HG03045 (cell line): ENCODE results near the gene FER.
"Not testable (repeated sequence)": the region's sequence is repeated elsewhere in the genome, so short reads cannot be mapped to it uniquely, and the experiment has no call there.

Experiments
- ATAC-seq: cut with Tn5 transposase; IDR thresholded peaks from one replicate; pipeline ENCODE4 v1.9.1; 2021; ENCODE audit warnings: mild to moderate bottlenecking, moderate library complexity; ENCODE audit not compliant: unreplicated experiment

FER gene

DNA sequence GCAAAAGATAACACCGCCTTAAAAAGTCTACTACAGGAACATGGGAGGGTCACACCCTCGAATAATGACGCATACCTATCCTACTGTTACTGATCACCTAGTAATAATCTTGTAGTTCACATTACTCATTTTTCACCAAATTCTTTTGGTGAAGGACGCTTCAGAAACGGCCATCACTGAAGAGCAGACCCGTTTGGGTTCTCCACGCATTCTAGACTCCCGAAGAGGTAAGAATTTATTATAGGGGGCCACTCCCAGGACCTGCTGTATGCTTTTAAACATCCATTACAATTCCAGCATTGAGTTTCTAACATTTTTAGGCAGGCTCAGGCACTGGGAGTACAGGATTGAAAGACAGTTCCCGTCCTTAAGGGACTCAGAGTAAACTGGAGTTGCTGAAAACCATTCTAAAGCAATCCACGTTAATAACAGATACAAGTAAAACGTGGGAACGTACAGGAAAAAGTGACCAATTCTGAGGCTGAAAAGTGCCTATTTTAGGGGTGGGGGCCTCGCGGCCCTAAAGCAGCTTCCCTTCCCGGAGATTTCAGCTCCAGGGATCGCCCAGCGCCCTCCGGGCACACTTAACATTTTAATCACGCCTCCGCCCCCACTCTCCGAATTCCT is at the start of gene FER:
Gene FER (plus strand): TSS at position 124 of the 627 bp plus-strand sequence. CDS start 50,286 bp downstream, outside the sequence.
- peak; percentile 16 for ATAC-seq

DNA sequence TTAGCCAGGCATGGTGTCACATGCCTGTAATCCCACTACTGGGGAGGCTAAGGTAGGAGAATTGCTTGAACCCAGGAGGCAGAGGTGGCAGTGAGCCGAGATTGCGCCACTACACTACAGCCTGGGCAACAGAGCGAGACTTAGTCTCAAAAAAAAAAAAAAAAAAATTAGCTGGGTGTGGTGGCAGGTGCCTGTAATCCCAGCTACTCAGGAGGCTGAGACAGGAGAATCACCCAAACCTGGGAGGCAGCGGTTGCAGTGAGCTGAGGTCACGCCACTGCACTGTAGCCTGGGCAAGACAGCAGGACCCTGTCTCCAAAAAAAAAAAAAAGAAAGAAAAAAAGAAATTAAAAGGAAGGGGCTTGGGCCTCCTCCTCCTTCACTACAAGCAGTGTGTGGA is 47.3 kb upstream of the FER start:
- ATAC-seq, result not testable (repeated sequence)

DNA sequence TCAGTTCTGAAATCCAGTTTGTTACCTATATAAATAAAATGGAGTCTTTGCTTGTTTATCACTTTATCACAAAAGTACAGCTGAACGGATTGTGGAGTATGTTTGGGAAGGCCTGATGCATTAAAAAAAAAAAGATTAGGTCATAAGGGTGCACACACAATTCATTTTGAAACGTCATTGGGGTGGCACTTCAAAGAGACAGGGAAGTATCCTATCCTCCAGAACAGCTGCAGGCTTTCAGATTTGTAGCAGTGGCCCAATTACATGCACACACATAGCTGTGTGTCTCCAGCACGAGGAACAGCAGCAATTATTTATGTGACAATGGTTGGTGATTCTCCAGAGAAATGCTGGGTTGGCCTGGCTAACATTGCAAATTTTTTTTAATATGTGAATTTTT is 46.8 kb upstream of the FER start:
- ATAC-seq, result no peak

DNA sequence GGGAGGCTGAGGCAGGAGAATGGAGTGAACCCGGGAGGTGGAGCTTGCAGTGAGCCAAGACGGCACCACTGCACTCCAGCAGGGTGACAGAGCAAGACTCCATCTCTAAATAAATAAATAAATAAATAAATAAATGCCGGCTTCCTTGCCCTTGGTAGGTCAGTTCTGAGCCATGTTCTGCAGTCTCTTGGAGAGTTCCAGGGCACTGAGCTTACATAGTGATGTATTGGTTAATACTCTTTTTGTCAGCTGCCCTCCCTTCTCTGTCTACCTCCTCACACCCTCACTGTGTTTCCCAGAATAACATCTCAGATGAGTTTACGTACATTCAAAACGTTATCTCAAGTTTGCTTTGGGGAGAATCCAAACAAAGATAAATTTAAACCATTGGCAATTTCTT is 45.2 kb upstream of the FER start:
- no peak for ATAC-seq

DNA sequence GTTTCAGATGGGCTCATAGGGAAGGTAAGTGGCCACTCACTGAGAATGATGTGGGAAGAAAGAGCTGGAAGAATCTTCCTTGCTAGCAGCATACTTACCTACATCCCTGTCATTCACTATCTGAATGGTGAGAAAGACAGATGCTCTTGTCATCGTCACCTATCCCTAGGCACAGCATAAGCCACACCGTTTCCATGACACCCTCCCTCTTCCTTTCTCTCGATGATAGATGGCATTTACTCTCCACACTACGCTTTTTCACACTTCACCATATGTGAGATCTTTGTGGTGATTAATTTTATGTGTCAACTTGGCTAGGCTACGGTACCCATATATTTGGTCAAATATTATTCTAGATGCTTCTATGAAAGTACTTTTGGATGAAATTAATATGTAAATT is 44.4 kb upstream of the FER start:
- ATAC-seq, result no peak

DNA sequence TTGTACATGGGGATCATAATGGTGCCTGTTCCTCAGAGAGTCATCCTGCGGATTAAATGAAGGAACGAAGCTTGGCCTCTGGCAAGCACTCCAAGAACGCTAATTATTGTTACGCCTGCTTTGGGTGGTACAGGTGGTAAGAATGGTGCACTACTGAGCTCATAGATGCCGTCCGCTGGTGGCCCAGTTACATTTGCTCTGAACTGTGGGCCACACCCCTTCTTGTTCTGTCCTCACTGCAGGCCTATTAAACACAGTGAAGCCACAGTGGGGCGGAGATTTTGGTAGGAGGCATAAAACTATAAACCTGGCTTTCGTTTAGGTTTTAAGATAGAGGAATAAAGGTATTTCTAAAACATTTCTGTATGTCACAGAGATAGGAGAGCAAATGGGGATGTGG is 40.6 kb upstream of the FER start:
- no peak for ATAC-seq

DNA sequence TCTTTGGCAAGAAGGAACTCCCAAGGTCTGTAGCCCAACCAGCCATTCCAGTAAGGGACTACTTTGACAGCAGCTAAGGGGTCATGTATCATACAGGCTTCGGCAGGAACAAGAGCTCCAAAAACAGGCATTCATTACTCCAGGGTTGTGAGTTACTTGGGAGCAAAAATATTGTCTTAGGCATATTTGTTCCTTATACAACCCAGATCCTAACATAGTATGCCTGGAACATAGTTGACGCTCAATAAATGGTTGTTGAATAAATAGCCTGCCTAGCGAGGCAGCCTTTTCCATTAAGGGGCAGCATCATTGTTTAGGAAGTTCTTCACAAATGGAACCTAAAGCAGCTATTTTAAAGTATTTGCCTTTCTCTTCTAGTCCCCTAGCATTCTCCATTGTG is 35.8 kb upstream of the FER start:
- no peak for ATAC-seq

DNA sequence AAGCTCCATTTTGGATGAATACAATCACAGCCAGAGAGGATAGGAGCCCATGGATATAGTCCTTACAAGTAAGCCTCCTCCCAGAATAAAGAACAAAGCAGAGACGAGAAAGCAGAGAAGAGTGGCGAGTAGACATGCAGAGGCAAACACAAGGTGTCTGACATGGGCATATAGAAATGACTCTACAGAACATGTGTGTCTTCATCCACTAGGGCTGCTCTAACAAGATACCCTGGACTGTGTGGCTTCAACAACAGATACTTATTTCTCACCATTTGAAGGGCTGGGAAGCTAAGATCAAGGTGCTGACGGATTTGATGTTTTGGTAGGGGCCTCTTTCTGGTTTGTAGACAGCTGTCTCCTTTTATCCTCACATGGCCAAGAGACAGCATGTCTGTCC is 32.3 kb upstream of the FER start:
- ATAC-seq, result no peak

DNA sequence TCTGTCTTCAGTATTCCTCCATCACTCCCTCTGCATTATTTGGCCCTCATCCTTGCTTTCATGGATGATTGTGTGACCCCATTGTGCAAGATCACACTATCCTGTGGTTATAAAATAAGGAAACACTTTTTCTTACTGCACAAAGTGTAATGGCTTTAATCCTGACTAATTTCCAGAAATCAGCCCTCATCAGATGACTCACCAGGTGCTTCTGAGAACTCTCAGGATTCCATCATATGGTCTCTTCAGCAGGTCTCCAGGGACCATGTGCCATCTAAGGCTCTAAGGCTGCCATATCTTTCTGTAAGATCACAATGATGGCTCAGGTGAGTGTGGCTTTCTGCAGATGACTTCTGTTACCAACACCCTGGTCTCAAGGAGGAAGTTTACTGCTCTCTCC is 27.3 kb upstream of the FER start:
- peak; percentile 88 for ATAC-seq

DNA sequence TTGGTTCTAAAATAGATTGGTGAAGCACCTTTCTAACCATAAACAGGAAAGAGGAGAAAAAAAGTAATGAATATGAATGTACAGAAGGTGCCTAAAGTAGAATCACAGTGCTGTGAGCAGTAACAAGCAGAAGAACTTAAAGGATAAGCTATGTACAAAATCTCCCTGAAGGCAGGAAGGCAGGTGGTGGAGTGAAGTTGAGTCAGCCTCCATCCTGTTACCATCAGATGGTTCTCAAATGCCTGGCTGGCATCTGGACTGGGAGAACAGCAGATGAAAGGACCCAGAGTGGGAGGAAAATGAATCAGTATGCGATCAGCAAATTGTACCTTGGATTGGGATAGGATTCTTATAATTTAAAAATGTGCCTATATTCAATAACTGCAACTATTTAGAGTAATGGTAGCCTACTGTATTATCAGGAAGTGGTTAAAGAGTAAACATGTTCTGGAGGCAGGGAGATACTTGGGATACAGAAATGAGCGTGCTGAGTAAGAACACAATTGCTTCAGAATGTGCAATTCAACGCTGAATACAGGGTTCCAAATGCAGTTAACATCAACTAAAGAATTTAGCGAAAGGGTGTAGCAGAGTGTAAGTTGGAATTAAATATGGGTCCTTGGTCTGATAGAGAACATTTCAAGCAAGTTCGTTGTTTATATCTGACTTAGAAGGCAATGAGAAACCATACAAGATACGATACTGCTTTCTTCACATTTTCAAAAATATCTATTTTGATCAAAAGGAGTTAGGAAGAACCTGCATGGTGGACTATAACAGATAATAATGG is 21.1 kb upstream of the FER start:
- ATAC-seq, result no peak

DNA sequence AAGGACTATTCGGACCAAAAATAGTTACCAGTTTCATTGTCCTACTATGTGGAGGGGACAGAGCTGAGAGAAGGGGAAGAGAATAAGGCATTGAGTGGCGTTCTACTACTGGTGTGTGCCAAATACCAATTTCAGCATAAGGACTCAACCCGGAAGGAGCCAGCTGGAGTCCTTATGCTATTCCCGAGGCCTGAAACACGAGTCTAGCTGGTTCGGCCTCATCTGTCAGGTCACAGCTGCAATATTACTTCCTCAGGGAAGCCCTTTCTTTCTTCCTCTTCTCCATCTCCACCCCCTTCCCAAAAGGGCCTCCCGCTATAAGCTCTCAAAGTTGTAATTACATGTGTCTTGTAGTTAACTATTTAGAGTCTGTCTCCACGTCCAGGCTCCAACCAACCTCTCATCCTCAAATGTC is 20.5 kb upstream of the FER start:
- no peak for ATAC-seq

DNA sequence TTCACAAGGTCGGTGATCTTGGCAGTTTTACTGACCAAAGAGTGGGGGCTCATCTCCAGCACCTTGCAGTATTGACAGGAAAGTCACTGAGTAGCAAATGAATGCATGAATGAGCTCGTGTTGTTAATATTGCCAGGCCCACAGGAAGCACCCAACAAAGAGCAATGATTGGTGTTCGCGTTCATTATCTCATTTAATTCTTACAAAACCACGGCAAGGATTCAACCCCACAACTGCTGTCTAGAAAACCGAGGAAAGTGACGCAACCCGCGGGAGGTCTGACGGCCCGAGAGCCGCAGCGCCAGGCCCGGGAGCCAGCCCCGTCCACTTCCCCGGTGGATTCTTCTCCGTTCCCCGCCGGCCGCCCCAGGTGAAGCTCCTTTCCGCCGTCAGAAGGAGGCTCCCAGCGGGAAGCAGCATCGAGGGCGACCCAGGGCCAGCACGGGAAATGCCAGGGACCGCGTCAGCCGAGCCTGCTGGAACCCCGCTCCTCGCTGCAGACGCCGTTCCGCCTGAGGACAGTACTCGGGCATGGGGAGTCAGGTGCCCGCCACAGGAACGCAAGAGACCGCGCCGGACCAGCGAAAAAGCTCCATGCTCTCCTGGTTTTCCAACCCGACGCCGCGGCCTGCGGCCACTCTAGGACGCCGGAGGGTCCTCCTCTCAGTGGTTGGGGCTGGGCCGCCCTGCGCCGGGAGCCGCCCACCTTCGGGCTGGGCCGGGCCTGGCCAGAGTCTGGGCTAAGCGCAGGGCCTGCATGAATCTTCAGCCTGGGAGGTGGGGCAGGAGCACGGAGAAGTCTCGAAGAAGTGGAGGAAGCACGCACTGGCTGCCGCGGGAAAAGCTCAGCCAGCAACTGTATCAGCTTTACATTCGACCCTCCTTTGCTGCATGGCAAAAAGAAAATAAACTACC is 19.8 kb upstream of the FER start:
- peak; percentile 95 for ATAC-seq

DNA sequence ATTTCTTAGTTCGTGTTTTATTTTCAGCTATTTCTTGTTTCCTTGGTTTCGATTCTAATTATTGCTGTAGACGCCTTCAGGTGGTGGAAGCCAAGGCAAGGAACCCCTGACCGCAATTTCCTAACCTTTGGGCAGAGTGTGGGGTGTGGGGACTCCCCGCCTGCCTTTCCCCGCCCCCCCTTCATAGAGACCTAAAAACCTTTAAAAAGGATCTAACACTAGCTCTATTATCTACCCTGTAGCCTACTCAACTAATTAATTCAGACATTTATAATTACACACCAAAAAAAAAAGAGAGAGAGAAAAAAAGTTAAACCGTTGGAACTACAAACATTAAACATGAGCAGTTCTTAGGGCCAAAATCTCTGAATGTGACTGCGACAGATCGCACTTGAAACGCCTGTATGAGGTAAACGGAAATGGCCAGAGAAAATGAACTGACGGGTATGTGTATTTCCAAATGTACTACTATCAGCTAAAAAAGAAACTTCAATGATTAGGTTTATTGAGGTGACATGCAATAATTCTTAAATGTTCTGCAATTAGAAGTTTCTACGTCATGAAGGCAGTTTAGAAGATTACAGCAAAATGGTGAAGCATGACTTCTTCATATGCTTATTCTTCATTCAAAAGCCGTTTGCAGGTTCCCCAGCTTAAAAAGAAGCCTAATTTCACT is 19.0 kb upstream of the FER start:
- peak; percentile 34 for ATAC-seq

DNA sequence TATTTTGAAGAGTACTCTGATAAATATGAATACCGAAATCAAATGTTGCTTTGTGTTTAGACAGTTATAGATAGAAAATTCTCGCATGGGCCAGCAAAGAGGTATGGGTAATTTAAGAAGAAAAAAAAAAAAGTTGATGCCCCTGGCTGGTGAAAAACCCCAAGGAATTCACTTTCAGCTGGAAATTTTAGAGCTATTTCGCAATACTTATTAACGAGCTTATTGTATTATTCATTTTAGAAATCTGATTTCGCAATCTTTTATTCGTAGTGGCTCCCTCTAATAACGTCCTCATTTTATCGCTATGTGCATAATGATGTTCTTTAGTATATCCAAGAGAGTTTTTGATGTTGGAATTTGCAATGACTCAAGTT is 18.5 kb upstream of the FER start:
- ATAC-seq, result no peak

DNA sequence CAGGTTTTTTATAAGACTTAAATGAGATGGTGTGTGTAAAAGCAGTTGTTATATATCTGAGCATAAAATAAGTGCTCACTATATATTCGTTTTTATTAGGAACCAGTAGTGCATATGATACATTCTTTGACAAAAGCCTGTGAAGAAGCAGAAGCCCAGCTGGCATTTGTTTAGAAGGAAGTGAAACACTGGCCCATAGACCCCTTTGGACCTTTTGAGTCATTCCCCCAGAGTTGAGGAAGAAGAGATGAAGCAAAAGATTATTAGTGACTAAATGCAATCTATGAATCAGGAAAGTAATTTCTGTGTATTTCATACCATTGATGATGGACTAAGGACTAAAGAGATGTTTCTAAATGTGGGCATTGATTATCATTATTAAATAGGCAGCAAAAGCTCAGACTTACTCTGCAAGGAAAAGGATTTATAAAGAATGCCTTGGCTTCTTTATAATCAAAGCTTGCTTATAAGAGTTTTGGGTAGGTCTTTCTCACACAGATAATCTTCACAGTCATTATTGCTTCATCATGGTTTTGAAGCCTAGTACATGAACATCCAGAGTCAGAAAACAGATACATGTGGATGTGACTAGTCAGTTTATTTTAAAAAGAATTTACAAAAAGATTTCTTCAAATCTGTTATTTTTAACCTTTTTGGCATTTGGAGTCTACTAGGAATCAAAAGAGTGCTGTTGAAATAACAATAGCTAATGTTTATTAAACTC is 16.9 kb upstream of the FER start:
- peak; percentile 22 for ATAC-seq

DNA sequence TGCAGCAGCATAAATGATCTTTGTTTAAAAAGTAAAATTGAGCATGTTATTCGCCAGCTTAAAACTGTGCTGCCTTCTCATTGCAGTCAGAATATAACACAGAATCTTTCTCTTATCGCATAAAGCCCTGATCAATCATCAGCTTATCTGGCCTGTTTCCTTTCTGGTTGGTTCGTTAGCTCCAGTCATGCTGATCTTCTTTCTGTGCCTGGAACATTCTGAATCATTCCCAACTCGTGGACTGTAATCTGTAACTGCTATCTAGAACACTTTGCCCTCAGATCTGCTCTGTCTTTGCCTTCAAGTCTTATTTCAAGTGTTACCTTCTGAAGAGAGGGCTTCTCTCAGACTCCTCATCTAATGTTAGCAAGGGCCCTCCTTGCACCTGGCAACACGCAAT is 11.9 kb upstream of the FER start:
- ATAC-seq, result no peak

DNA sequence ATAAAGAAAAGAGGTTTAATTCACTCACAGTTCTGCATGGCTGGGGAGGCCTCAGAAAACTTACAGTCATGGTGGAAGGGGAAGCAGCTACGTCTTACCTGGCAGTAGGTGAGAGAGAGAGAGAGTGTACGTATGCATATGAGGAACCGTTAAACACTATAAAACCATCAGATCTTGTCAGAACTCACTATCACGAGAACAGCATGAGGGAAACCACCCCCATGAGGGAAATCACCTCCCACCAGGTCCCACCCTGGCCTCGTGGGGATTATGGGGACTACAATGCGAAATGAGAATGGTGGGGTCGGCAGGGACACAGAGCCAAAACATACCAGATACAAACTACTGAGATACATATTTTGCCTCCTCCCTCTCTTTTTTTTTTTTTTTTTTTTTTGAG is 10.8 kb upstream of the FER start:
- ATAC-seq, result no peak

DNA sequence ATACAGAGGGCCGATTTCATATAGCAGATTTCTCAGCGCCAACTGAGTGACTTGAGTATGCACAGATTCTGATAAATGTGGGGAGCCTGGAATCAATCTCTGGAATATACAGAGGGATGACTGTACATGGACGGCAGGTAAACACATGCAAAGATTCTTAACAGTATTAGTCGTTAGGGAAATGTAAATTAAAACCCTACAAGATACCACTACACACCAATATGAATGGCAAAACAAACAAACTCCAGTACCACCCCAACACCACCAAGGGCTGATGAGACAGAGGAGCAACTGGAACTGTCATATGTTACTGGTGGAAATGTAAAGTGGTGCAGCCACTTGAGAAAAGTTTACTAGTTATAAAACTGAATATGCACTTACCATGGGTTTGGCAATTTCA is 8.3 kb upstream of the FER start:
- no peak for ATAC-seq

DNA sequence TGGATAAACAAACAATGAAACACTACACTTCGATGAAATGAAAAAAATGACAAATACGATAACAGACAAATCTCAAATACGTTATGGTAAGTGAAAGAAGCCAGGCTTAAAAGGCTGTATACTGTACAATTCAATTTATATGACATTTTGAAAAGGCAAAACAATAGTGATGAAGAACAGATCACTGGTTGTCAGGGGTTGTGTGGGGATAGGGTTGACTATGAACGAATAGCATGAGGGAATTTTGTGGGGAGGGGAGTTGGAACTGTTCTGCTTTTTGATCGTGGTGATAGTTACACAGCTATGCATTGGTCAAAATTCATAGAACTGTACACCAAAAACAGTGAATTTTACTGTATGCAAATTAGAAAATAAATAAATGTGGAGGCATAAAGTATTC is 7.8 kb upstream of the FER start:
- no peak for ATAC-seq

DNA sequence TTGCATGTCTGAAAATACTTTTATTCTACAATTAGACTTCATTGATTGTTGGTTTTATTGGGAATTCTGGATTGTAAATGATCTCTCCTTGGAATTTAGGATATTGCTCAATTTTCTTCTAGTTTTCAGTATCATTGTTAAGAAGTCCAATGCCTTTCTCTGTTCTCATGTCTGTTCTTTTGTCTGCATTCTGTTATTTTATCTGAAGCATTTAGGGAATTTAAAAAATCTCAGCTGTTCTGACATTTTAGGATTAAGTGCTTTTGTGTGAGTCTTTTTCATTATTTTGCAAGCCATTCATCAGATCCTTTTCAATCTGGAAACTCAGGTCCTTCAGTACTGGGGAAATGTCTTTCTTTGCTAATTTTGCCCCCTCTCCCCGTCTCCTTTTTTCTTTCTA is 4.4 kb upstream of the FER start:
- ATAC-seq, result no peak

DNA sequence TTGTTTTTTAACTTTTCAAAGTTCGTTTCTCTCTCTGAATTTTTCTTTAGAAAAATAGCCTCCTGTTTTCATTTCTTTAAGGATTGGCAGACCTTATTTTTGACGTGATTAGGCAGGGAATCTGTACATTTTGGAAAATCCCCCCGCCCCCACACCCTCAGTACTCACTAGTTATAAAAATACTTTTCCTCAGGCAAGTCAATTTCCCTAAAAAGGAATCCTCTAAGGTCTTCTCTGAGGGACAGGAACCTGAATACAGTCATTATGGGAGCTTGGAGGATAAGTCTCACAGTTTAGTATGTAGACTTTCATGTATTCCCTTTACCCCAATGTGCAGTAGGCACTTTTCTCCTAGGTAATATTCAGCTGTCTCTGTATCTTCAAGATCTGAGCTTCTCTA is 3.9 kb upstream of the FER start:
- no peak for ATAC-seq
